Thymus (tissue), 11 donors: ENCODE measurements around the gene GAPVD1. TPM values are rescaled to one million over a fixed set of nuclear protein-coding genes. Genes with fewer than 3 reads are reported as not detected.
A peak's percentile ranks its signal among the peaks of the same experiment; 100 is the strongest.

Experiments
- DNase-seq, 9 donors: peaks; one replicate each; pipeline ENCODE4 v3.0.0-alpha.2; 2013; ENCODE audit warnings: low spot score in 9 of 9, low read depth in 6 of 9, missing footprints in 1 of 9
- H3K27ac ChIP-seq, 2 donors: one replicate each; pipeline ENCODE4 v1.5.1; 2013; ENCODE audit warnings: control low read depth in 1 of 2, low read depth in 1 of 2, low read length in 1 of 2, mild to moderate bottlenecking in 1 of 2, moderate library complexity in 1 of 2
- H3K27me3 ChIP-seq, 2 donors: one replicate each; pipeline ENCODE4 v1.5.1; 2013; ENCODE audit warnings: low read length in 1 of 2; ENCODE audit not compliant: control insufficient read depth in 2 of 2, insufficient read depth in 1 of 2
- H3K36me3 ChIP-seq, 2 donors: one replicate each; pipeline ENCODE4 v1.5.1; 2013; ENCODE audit warnings: low read length in 1 of 2, mild to moderate bottlenecking in 1 of 2, moderate library complexity in 1 of 2; ENCODE audit not compliant: control insufficient read depth in 2 of 2, insufficient read depth in 2 of 2
- H3K4me1 ChIP-seq, 2 donors: one replicate each; pipeline ENCODE4 v1.5.1; 2013; ENCODE audit warnings: low read length in 2 of 2; ENCODE audit not compliant: control insufficient read depth in 2 of 2, insufficient read depth in 2 of 2
- H3K4me3 ChIP-seq, 2 donors: one replicate each; pipeline ENCODE4 v1.5.1; 2013; ENCODE audit warnings: low read length in 2 of 2, control low read depth in 1 of 2, mild to moderate bottlenecking in 1 of 2
- H3K9me3 ChIP-seq, 2 donors: one replicate each; pipeline ENCODE4 v1.5.1; 2013; ENCODE audit warnings: low read length in 1 of 2, mild to moderate bottlenecking in 1 of 2; ENCODE audit not compliant: control insufficient read depth in 2 of 2, insufficient read depth in 1 of 2
- WGBS: extraction: QIAGEN DNeasy Blood & Tissue Kit; methylation state at CpG from one replicate; pipeline ENCODE4 v1.1.7; 2013; 5-methylcytosine and 5-hydroxymethylcytosine counted together
- polyA plus RNA-seq: library from polyadenylated mRNA; stranded (reverse); fragments of 200-250 nt; gene quantifications from one replicate; pipeline ENCODE4 v1.2.3, GENCODE V29; 2013
- total RNA-seq: library from RNA; stranded (reverse); fragments of 120-200 nt; gene quantifications from one replicate; pipeline ENCODE4 v1.2.4, GENCODE V29; 2013
- donor health status: healthy.

The GAPVD1 gene
- total and polyA plus RNA-seq, 2 donors, result 12.9 to 23.0 TPM

DNA sequence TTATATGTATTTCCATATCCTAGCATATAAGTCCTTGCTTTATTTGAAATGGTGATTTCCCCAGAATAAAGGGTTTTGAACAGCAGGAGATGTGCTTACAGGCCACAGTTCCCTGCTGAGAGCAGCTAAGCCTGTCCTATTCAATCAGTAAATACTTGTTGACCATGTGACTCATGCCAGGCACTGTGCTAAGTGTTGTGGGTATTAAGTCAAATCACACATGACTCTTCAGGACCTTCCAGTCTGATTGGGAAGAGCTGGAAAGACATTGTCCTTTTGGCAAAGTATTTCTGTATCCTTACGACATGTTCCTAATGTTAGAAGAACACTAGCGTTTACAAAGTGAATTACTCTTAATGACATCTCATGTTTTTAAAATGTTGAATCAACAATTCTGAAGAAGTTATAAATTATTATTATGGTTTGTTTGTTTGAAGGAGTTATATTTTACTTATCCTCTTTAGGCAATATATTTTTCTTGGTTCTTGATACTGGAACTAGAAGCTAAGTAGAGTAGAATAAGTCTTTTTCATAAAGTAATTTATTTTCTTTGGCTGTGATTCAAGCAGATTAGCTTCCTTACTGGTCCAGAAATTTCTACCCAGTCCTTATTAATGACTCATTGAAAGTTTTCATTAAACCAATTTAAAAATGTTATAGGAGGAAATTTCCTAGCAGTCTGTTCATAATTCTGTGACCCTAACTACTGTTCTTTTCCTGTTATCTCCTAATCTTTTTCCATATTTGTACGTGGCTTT, 82.1 kb downstream of the GAPVD1 start:
- Histone ChIP-seq H3K36me3 (peaks cover 22 to 51% of the 10 kb centered on the region in 2 donors), H3K4me1 (no peaks in the 10 kb centered on the region), H3K4me3 (no peak overlapping the region), H3K27ac (no peak overlapping the region), H3K27me3 (no peaks in the 10 kb centered on the region), H3K9me3 (no peaks in the 10 kb centered on the region)
- DNase-seq, result no peak
- 99% methylated on average over 3 of the region's 3 CpGs for WGBS

DNA sequence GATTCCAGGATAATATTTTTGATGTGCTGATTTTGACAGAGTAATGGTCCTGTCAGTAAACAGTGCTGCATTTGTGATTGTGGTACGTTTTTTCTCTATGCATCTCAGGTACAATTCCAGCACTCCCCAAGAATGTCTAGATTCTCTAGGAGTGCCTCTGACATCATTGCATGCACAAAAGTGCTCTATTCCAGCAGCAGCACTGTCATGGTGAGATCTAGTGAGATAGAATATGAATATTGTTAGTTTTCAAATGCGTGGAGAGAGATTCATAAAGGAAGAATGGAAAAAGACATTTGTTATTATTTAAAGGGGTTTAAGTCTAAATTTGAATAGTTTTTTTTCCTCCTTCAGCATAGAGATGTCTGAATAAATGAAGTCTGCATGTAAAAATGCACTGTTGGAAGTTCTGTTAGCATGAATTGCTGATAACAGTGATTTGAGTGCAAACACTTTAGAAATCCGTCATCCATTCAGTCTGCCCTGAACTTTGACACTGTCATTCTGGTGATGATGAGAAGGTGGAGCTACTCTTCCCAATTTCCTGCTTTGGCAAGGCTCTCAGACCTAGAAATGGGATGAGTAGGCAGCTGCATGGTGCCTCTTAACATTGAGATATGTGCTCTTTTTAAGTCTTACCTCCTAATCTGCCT, 84.6 kb downstream of the GAPVD1 start:
- Histone ChIP-seq H3K36me3 (peaks cover 40 to 60% of the 10 kb centered on the region in 2 donors), H3K4me1 (no peaks in the 10 kb centered on the region), H3K9me3 (peaks cover 3 to 4% of the 10 kb centered on the region in 2 donors), H3K27ac (no peak overlapping the region), H3K4me3 (no peak overlapping the region), H3K27me3 (no peaks in the 10 kb centered on the region)
- DNase-seq, result no peak
- over 99% methylated on average over 3 of the region's 3 CpGs for WGBS

DNA sequence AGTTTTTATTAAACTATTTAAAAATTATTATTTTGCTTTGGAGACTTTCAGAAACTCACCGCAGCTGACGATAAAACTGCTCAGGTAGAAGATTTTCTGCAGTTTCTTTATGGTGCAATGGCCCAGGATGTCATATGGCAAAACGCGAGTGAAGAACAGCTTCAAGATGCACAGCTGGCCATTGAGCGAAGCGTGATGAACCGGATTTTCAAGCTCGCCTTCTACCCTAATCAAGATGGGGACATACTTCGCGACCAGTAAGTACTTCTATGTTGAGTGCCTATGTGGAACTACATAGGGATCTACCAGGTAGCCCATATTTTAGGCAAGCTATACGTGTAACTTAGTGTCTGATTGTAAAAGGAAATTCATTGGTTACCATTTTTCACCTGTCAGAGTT, 94.0 kb downstream of the GAPVD1 start:
- Histone ChIP-seq H3K36me3 (peaks cover 52 to 68% of the 10 kb centered on the region in 2 donors), H3K4me1 (no peaks in the 10 kb centered on the region), H3K27me3 (no peaks in the 10 kb centered on the region), H3K27ac (no peak overlapping the region), H3K9me3 (peaks cover 2 to 15% of the 10 kb centered on the region in 2 donors), H3K4me3 (no peak overlapping the region)
- WGBS, result 98% methylated on average over 11 of the region's 11 CpGs
- DNase-seq, result no peak

DNA sequence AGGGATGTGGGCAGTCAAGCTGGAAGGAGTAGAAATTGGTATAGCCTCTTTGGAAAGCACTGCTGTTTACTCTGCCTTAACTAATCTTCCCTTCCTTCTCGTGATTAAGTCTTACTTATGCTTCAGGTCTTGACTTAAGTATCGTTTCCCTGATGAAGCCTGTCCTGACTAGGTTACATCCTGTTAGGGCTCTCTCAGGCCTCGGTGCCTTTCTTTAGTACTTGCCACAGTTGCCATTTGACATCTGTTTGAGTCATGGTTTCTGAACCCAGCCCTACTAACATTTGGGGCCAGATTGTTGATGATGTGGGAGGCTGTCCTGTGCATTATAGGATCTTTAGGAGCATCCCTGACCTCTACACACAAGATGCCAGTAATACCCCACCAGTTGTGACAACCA, 94.4 kb downstream of the GAPVD1 start:
- no peak overlapping the region for H3K27ac ChIP-seq
- no peaks in the 10 kb centered on the region for H3K4me1 ChIP-seq
- H3K27me3 ChIP-seq, result no peaks in the 10 kb centered on the region
- DNase-seq, result no peak
- peaks cover 1 to 11% of the 10 kb centered on the region in 2 donors for H3K9me3 ChIP-seq
- peaks cover 51 to 68% of the 10 kb centered on the region in 2 donors for H3K36me3 ChIP-seq
- H3K4me3 ChIP-seq, result no peak overlapping the region
- WGBS, result 95% methylated on average over 3 of the region's 3 CpGs

DNA sequence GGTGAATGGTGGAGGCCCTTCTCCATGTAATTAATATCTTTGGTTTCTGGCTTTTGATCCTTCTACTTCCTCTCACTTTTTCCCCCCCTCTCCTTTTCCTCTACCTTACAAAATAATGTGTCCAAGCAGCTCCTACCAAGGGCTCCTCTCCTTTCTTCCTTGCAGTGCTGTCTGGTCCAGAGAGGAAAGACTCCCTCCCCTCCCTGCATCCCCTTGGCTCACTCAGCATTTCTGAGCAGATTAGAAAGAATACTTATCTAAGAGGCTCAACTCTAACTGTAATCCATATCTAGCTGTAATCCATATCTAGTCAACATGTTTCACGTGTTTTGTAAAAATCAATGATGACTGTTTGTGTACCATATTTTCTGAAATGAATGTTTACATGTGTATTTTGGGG, 97.4 kb downstream of the GAPVD1 start:
- WGBS, result 100% methylated on average over 1 of the region's 1 CpG
- no peak overlapping the region for H3K27ac ChIP-seq
- H3K36me3 ChIP-seq, result peaks cover 36 to 68% of the 10 kb centered on the region in 2 donors
- H3K27me3 ChIP-seq, result no peaks in the 10 kb centered on the region
- no peak overlapping the region for H3K4me3 ChIP-seq
- H3K4me1 ChIP-seq, result no peaks in the 10 kb centered on the region
- no peak for DNase-seq
- H3K9me3 ChIP-seq, result no peaks in the 10 kb centered on the region

DNA sequence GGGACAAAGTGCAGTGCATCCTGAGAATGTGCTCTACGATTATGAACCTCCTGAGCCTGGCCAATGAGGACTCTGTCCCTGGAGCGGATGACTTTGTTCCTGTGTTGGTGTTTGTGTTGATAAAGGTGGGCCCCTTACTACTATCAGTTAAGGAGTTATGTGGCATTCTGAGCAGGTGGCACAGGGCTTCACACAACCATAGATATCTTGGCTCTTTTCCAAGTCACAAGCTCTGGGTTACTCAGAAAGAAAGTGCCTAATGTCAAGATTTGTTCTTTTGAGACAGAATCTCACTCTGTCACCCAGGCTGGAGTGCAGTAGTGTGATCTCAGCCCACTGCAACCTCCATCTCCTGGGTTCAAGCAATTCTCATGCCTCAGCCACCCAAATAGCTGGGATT, 99.0 kb downstream of the GAPVD1 start:
- Histone ChIP-seq H3K36me3 (peaks cover 39 to 62% of the 10 kb centered on the region in 2 donors), H3K27ac (no peak overlapping the region), H3K9me3 (no peaks in the 10 kb centered on the region), H3K27me3 (no peaks in the 10 kb centered on the region), H3K4me1 (no peaks in the 10 kb centered on the region), H3K4me3 (no peak overlapping the region)
- DNase-seq, result no peak
- 84% methylated on average over 2 of the region's 2 CpGs for WGBS

DNA sequence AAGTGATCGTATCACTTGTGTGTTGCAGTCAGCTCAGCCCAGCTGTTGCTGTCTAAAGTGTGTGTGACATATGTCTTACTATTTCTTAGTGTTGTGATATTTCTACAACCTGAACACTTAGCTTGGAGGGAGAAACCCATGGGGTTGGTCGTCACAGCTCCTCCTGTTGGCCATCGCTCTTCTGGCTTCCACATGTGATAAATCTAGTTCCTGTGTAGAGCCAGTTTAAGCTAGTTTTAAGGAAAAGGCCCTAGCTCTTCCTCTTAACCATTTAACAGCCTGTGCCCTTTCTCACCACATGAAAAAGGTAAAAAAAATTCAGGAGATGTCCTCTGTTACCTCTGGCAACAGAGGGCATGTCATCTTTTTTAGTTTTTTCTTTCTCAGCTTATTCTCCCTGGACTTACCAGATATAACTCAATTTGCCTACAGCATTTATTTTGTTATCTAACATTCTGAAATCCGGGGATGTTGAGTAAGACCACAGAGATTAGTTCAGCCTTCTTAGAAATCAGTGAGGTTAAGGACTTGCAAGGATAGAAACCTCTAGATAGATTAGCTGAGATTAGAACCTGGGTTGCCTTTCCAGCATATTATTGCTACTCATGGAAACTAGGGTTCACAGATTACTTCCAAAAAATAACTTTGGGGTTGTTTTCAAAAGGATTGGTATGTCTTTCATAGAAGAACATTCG, 100.4 kb downstream of the GAPVD1 start:
- H3K36me3 ChIP-seq, result peaks cover 28 to 52% of the 10 kb centered on the region in 2 donors
- 91% methylated on average over 5 of the region's 5 CpGs for WGBS

DNA sequence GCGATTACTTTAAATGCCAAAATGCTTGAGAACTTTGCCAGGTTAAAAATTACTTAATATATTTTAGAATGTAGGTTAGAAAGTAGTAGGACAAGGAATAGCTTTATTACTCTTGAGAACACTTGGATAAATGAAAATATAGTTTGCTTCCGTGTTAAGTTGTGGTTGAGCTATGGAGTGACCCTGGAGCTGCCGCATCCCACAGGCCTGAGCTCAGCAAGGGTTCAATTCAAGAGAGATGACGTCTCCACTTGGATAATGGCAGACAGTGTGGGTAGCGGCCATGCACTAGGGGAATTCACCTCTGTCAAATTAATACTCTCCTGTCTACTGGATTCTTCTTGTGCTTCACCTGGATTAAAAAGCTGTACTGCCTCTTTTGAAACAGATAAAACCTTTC, 105.0 kb downstream of the GAPVD1 start:
- H3K27ac ChIP-seq, result no peak overlapping the region
- H3K27me3 ChIP-seq, result no peaks in the 10 kb centered on the region
- no peaks in the 10 kb centered on the region for H3K4me1 ChIP-seq
- 97% methylated on average over 5 of the region's 5 CpGs for WGBS
- H3K4me3 ChIP-seq, result no peak overlapping the region
- DNase-seq, result no peak
- peaks cover 10 to 24% of the 10 kb centered on the region in 2 donors for H3K36me3 ChIP-seq
- H3K9me3 ChIP-seq, result no peaks in the 10 kb centered on the region

More for the DNA sequence above, 100.4 kb downstream of the GAPVD1 start:
- H3K9me3 ChIP-seq, result no peaks in the 10 kb centered on the region
- H3K4me1 ChIP-seq, result no peaks in the 10 kb centered on the region
- H3K27me3 ChIP-seq, result no peaks in the 10 kb centered on the region
- H3K27ac ChIP-seq, result no peak overlapping the region
- no peak overlapping the region for H3K4me3 ChIP-seq
- DNase-seq, result peak in 6 of 9 donors; percentile 5 to 57 (median 17)

DNA sequence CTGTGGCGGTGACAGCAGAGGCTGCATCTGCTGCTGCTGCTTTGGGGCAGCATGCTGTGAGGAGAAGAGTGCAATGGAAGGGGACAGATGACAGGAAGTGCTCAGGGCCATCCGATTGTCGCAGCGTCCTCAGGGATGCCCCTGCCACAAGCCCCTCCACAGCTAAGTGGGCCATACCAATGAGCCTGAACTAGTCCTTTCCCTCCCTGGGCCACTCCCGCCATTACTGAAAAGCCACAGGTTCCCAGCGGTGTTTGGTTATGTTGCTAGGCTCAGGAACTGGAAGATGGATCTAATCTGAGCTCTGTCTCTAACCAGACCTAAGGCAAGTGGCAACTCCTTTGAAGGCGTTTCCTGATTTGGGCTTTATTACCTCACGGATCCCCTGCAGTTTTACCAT, 109.2 kb downstream of the GAPVD1 start:
- H3K9me3 ChIP-seq, result no peaks in the 10 kb centered on the region
- DNase-seq, result no peak
- peaks cover 3 to 4% of the 10 kb centered on the region in 2 donors for H3K36me3 ChIP-seq
- H3K4me3 ChIP-seq, result no peak overlapping the region
- H3K27ac ChIP-seq, result no peak overlapping the region
- H3K27me3 ChIP-seq, result peaks cover 3 to 16% of the 10 kb centered on the region in 2 donors
- 96% methylated on average over 8 of the region's 8 CpGs for WGBS
- H3K4me1 ChIP-seq, result peaks cover 0 to 7% of the 10 kb centered on the region in 2 donors
